ENCODE measurements around the gene RACGAP1.

Gene RACGAP1

DNA sequence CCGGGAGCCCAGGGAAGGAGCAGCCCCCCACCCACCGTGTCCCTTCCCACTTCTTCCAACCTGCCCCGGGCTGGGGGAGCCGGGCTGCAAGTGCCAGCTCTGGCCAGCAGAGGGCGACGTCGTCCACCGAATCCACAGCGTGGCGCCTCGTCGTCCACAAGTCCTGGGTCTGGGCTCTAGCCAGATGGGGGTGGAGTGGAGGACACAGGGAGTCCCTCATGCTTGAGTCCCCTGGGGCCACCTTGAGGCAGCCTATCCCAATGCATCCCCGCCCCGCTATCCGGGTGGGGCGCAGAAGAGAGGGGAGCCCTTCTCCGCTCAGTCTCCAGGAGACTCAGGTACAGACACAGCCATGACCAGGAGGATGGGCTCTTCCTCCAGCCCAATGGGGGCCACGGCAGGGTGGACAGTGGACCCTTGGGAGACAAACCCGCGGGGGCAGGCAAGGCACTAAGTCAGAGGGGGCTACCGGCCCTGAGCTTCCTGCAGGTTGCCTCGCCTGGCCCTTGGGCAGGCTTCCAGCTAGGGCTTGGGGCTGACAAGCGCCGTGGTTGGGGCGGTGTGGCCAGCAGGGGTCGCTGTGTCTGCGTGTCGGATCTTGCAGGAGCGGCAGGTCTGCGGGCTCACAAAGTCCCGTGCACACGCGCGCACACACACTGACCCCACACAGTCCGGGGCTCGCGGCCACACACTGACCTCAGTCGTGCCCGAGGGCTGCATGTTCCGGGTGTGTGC lies 58.1 kb downstream of the RACGAP1 start:
- DNase-seq, result peak; percentile 27

DNA sequence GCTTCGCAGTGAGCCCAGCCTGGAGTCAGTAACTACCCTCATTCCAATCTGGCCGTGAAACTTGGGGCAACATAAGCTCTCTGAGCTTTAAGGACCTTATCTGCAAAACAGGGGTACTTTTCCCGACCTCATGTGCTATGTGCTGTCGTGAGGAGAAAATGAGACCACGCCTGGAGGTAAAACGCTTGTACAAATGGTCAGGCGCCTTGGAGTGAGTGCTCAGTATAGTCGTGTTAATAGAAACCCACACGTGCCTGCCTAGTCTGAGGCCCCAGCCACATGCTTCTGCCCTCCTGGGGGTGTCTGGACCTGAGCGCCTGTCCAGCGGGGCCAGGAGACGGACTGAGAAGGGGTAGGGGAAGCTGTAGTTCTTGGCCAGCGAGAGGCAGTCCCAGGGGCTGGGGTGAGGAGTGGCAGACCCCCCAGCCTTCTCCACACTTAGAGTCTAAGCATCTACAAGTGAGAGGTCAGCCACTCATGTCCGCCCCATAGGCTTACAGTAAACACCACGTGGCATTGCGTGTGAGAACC lies 58.7 kb downstream of the RACGAP1 start:
- DNase-seq, result no peak

DNA sequence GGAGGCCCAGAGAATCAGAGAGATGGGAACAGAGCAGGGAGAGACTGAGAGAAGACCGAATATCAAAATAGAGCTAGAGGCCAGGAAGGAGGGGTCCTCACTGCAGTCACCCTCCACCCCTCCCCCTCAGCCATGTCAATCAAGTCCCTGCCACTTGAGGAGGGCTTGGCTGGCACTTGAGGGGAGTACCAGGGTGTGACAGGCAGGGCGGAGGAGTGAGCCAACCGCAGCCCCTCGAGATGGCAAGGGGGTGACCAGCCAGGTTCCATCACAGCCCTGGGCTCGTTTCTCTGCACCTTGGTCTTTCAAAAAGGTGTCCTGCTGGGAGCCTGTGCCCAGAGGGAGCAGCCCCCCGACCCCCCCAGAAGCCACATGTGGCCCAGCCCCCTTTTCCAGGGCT lies 59.5 kb downstream of the RACGAP1 start:
- no peak for DNase-seq

DNA sequence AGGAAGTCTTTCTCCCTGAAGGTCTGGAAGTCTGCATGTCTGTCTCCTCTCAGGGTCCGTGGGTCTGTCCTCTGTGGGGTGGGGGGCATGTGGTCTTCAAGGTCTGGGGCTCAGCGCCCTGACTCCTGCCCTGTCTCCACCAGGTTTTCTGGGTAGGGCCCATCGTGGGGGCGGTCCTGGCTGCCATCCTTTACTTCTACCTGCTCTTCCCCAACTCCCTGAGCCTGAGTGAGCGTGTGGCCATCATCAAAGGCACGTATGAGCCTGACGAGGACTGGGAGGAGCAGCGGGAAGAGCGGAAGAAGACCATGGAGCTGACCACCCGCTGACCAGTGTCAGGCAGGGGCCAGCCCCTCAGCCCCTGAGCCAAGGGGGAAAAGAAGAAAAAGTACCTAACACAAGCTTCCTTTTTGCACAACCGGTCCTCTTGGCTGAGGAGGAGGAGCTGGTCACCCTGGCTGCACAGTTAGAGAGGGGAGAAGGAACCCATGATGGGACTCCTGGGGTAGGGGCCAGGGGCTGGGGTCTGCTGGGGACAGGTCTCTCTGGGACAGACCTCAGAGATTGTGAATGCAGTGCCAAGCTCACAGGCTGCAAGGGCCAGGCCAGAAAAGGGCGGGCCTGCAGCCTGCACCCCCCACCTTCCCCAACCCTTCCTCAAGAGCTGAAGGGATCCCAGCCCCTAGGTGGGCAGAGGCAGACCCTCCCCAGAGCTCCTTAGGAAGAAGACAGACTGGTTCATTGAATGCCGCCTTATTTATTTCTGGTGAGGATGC lies 60.3 kb downstream of the RACGAP1 start:
- DNase-seq, result no peak

DNA sequence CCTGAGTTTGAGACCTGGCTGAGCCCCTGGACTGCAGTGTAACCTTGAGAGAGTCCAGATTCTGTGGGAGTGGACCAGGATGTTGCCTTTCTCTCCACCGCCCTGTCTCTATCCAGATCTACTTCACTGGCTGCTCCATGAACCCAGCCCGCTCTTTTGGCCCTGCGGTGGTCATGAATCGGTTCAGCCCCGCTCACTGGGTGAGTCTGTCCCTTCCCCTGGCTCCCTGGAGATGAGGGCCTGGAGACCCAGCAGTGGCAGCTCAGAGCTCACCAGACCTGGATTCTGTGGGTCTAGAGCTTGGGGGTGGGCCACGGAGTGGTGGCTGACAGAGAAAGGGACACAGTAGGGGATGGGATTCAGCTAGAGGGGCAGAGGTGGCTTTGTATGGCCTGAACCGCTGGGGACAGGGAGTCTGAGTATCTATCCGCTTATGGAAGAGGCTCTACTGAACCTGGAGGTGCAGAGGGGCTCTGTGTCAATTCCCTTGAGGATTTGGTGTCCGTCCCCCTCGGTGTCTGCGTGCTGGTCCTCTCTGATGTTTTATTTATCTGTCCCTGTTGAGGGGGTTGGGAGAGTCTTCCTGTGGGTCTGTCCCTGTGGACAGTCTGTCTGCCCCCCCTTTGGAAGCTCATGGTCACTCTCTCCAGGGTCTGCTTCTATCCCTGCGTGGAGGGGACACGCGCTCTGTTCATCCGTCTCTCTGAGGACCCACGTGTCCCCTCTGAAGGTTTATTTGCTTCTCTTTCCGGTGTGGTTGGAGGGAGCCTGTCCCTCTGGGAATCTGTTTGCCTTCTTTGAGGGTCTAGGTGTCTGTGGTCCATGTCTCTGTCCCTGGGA lies 61.1 kb downstream of the RACGAP1 start:
- no peak for DNase-seq

DNA sequence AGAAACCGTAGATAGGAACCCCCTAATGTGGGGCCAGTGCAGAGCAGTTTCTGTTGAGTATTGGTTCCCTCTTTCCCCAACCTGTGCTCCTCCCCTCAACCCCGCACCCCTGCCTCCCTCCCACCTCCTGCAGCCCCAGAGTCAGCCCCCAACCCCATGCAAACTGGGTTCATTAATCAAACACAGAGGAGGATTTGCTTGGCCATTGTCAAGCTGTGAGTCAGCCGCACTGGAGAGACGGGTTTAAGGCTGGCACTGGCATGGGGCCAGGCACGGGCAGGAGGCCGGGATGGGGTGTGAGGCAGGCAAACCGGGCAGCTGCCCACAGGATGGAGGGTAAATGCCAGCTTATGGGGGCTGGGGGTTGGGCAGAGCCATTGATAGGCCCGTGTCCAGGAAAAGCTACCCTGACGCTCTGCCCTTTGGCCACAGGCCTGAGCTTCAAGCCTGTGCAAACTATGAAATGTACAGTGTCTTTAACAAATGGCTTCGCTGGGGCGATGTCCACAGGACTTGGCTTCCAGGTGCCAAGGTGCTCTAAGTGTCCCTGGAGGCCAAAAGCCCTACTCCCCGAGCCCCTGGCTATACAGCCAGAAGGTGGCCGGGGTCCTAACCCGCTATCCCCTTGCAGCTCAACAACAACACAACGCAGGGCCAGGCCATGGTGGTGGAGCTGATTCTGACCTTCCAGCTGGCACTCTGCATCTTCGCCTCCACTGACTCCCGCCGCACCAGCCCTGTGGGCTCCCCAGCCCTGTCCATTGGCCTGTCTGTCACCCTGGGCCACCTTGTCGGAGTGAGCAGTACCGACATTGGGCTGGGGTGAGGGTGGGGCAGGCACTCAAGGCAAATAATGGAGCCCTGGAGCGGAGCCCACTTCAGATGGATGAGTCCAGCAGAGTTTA lies 62.2 kb downstream of the RACGAP1 start:
- no peak for DNase-seq

DNA sequence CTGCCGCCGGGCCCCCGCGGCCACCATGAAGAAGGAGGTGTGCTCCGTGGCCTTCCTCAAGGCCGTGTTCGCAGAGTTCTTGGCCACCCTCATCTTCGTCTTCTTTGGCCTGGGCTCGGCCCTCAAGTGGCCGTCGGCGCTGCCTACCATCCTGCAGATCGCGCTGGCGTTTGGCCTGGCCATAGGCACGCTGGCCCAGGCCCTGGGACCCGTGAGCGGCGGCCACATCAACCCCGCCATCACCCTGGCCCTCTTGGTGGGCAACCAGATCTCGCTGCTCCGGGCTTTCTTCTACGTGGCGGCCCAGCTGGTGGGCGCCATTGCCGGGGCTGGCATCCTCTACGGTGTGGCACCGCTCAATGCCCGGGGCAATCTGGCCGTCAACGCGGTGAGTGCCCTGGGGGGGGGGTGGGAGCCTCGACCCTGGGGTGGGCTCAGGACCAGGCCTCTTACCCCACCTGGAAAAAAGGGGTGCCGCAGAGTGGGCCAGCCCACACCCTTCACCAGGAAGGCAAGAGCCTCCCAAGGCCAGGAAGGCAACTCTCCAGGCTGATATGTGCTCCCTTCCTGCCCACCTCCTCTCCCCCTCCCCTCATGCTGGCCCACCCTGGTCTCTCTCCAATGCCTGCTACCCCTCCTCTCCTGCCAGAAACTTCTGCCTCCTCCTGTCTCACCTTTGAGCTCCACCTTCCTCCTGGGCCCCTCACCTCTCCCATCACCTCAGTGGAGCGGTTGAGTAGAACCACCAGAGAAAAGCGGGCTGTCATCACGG lies 63.1 kb downstream of the RACGAP1 start:
- DNase-seq, result no peak

DNA sequence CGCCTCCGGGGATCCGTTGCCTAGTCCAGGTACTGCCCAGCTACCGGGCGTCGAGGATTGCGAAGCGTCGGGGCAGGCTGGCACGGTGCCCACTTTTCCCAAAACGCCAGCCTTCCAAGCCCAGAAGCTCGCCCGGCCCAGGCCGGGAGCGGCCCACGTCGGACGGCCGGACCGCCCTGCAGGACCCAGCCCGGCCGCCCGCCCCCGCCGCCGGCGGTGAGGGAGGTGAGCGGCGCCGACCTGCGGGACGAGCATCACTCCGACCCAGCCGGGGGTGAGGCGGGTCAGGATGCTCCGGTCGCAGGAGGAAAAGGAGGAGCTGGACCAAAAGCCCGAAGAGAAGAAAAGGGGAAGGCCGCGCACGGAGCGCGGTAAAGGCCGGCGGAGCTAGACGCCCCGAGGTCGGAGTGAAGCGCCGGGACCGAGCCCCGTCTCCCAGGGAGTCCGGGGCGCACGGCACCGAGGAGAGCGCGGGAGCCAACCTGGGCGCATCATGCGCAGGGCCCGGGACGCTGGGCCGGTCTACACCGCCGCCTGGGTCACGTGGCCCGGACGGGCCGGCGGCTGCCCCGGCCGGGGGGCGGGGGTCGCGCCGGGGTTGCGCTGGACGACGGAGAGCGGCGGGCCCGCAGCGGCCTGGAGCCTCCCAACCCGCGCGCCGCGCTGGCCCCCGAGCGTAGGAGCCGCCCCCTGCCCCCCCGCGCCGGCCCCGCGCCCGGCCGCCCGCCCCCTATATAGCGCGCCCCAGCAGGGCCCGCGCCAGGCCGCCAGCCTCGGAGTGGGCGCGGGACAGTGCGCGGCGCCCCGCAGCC lies 64.0 kb downstream of the RACGAP1 start, which contains the start of gene AQP5:
AQP5 (plus strand) TSS at position 762 of the 812 bp plus-strand sequence. CDS start 146 bp downstream, outside the sequence.
- no peak for DNase-seq

DNA sequence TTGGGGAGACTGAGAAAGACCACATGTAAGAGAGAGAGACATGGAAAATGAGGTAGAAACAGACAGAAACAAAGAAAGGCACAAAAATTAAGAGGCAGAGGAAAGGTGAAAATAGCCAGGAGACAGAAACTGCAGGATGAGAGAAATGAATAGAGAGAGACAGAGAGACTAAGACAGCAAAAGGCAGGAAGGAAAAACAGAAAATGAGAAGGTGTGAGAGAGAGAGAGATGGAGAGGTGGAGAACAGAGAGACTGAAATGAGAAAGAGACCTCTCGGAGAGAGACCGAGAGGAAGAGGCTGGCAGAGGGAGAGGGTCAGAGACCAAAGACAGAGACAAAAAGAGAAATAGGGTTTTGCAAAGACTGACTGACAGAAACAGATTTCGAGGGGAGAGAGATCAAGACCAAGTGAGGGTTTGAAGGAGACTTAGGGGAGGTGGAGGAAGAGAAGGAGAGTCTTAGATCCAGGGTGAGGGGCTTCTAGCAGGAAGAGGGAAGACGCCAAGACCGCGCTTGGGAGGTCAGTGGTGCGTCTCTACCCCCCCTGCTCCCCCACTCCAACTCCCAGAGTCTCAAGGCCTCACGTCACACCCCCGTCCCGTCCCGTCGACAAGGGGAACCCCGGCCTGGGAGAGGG lies 64.7 kb downstream of the RACGAP1 start:
- DNase-seq, result no peak

DNA sequence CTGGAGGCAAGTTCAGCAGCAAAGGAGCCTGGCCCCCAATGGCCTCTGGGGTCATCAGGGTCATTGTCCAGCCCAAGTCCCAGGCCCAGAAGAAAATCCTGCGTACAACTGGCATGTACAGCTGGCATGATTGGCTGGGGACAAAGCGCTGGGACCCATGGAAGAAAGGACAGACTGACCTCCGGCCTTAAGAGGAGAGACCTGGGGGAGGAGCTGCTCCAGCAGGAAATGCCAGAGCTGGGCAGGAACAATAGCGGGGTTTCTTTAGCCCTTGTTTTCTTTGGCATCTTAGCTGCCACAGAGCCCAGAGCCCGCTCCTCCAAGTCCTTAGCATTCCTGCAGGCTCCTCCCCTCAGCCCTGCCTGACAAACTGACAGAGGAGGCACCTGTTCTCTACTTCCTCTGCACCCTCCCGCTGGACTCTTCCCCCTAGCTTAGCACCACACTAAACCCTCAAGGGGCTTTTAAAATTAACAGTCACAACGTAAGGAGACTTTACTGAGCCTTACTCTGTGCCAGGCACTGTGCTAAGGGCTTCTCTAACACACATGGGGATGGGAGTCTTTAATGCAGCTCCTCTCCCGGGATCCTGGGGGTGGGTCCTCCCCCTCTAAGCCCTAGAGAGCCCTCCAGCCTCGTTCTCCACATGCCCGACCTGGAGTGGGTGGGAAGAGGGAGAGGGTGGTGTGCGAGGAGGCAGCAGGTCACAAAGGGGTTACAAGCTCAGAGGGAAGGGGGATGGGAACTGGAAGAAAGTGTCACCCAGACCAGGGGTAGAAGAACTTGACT lies 65.4 kb downstream of the RACGAP1 start:
- peak; percentile 24 for DNase-seq

DNA sequence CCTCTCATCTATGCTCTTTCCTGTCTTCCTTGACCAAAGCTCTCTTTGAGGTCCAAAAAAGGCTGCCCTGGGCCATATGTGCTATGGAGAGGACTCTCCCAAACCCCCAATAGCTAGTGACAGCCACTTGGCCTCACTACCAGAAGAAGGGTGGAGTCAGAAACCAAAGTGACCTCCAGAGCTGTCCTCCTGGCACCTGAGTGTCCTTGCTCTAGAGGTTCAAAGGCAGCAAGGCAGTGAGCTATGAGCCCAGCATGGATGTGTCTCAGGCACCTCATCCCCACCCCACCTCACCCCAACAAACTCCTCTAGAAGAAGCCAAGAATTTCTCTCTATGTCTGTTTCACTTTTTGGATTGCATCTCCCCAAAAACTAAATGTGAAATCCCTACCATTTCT lies 67.7 kb downstream of the RACGAP1 start:
- DNase-seq, result no peak

DNA sequence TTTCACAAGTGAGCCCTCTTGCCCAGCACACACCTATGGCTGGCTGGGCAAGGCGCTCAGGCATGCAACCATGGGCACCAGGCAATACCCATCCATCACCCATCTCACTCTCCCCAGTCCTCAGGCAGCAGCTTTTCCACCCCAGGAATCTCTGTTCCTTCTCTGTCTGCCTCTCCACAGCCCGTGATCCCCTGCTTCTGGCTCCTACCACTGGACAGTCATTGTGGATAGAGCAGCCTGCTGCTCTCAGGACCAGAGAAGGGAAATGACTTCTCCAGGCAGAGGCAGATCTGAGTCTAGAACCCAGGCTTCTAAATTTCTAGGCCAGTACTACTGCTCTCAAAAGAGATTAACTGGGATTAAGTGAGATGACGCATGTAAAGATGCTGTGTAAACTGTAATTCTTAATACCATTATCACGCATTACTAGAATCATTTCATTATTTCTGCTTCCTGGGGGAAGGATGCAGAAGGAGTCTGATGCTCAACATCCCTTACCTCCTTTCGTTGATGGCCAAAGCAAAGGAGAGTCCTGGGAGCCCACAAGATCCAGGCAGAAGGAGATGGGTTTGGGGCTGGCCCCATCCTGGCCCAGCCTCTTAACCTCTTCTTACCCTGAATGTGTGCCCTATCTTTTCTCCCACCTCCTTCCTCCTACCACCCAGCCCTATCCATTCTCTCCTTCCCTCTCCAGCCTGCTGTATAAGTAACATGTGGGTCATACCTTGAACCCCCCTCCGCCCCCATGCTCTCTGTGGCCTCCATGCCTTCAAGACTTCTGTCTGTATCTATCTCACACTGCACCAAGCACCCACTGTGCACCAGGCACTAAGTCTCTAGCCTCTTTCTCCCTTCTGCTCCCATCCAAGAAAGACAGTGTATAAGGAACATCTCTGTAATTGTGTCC lies 68.4 kb downstream of the RACGAP1 start:
- DNase-seq, result no peak

DNA sequence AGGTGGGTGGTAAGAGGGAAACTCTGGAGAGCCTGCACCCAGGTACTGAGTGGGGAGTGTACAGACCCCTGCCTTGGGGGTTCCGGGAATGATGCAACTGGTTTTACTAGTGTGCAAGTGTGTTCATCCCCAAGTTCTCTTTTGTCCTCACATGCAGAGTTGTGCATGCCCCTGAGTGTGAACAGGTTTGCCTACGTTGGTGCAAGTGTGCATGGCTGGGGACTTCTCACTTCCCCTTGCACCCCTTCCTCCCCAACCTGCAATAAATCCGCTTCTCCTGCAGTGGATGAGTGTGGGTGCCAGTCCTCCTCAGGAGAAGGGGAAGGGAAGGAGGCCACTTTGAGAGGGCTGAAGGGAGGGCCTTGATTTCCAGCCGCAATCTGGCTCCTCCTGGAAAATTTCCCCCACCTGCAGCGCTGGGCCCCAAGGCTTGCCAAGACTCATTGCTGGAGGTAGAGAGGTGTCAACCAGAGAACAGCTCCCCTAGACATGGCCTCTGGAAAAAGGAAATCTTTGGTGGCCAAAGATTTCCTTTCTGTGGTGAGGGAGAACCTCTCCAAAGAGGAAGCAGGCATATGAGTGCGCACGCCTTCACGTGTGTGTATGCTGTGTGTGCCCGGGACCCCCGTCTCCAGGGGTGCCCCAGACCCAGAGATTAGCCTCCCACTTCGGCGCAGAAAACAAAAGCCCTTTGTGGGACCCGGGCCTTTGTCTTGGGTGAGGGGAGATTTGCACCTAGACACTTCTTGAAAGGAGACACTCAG lies 69.2 kb downstream of the RACGAP1 start:
- DNase-seq, result no peak

DNA sequence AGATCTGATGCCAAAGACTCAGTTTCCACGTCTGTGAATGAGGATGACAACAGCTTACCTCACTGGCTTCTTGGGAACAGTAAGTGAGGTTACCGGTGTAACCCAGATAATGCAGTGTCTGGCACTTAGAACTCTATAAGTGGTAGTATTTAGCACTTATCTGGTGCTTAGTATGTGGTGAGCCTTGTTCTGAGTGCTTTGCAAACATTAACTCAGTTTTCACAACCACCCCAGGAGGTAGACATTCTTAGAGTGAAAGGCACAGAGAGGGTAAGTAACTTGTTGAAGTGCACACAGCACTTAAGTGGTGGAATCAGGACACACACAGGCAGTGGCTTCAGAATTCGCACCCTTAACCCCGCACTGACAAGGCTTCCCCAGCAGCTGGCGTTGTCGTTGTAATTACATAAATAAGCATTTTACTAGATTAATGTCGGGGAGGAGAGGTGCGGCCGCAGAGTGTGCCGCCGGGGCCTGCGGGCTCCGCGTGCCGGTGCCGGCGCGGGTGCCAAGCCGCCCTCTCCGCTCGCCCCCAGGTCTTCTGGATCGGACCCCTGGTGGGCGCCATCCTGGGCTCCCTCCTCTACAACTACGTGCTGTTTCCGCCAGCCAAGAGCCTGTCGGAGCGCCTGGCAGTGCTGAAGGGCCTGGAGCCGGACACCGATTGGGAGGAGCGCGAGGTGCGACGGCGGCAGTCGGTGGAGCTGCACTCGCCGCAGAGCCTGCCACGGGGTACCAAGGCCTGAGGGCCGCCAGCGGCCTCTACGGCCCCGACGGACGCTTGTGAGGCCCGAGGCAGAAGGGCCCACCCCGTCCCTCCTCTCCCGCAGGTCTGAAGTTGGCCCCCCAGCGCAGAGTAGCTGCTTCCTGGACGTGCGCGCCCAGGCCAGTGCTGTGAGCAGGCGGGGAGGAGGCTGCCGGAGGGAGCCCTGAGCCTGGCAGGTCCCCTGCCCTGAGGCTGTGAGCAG lies 70.1 kb downstream of the RACGAP1 start:
- no peak for DNase-seq

DNA sequence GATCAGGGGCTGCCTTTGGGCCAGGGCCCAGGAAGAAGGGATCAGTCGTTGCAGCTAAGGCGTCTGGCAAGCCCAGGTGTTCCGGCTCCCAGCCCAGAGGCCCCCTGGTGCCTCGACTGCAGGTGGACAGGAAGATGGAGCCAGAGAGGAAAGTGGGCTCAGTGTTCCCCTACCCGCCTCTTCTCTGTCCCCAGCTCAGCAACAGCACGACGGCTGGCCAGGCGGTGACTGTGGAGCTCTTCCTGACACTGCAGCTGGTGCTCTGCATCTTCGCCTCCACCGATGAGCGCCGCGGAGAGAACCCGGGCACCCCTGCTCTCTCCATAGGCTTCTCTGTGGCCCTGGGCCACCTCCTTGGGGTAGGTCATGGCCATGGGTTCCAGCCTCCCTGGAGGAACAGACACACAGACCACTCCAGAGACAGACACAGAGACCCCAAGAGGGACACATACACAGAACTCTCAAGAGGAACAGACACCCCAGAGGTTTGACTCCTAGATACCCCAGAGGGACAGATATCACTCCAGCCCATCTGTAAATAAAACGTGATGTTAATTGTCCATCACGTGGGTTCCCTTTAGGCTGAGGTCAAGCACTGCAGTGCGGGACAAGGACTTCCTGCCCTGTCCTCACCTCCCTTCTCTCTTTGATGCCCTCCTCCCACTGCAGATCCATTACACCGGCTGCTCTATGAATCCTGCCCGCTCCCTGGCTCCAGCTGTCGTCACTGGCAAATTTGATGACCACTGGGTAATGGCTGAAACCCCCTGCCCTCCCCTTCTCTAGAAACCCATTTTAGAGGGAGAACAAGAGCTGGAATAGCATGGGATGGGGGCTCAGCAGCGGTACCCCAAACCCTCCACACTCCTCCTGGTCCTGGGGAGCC lies 71.1 kb downstream of the RACGAP1 start:
- DNase-seq, result no peak

All from GF-D8 (cell line).